HS-27A (cell line): ENCODE measurements around the gene GLB1L2.

ENCODE experiments used
- DNase-seq: peaks from one replicate; pipeline ENCODE4 v3.0.0-alpha.2; 2012; ENCODE audit warnings: low read depth, missing footprints

Gene GLB1L2

GRCh38 chr11:134385774-134386565 lies 54.2 kb downstream of the GLB1L2 start:
- DNase-seq = no peak

GRCh38 chr11:134386945-134387344 lies 55.2 kb downstream of the GLB1L2 start:
- DNase-seq = no peak

DNA sequence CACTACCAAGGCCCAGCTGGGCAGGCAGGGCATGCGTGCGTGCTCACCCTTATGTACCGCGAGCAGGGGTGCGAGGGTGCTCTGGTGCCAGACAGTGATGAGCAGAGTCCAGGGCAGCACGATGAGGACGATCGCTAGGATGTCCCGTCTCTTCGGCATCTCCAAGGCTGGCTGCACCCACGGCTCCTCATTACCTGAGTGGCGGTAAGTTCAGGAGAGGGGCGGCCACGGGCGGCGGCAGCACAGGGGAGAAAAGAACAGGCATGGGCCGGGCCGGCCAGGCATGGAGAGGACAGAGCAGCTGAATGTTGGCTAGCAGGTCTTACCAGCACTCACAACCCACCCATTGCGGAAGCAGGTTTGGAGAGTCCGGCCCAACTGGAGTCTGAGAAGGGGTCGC lies 55.7 kb downstream of the GLB1L2 start:
- DNase-seq = no peak

- no peak for DNase-seq
These were observed 56.8 kb downstream of the GLB1L2 start for GRCh38 chr11:134388590-134388989.

DNA sequence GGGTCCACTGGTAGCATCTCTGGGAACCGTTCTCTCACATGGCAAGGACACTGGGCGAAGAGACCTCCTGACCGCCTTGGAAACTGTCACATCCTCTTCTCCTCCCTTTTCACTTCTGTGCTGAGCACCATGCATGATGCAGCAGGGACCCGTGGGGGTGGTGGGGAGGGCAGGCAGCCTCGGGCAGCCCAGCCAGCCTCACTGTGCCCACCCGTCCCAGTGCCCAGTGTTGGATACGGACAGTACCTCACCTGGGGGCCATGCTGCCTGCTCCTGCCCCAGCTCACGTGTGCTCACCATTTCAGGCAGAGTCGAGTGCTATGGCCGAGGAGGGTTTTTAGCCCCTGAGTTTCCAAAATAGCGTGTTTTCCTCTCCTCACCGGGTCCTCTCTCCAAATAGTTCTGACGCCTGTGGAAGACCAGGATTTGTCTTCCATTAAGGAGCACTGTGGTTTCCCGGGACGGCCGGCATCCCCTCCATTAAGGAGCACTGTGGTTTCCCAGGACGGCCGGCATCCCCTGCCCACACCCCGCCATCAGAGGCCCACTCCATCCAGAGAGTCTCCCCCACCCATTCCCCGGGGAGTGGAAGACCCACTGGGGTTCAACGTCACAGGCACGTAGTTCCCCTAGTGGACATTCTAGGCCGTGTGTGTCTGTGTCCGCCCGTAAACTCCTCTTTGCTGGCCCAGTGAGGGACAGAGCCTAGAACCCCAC lies 57.8 kb downstream of the GLB1L2 start:
- no peak for DNase-seq

DNA sequence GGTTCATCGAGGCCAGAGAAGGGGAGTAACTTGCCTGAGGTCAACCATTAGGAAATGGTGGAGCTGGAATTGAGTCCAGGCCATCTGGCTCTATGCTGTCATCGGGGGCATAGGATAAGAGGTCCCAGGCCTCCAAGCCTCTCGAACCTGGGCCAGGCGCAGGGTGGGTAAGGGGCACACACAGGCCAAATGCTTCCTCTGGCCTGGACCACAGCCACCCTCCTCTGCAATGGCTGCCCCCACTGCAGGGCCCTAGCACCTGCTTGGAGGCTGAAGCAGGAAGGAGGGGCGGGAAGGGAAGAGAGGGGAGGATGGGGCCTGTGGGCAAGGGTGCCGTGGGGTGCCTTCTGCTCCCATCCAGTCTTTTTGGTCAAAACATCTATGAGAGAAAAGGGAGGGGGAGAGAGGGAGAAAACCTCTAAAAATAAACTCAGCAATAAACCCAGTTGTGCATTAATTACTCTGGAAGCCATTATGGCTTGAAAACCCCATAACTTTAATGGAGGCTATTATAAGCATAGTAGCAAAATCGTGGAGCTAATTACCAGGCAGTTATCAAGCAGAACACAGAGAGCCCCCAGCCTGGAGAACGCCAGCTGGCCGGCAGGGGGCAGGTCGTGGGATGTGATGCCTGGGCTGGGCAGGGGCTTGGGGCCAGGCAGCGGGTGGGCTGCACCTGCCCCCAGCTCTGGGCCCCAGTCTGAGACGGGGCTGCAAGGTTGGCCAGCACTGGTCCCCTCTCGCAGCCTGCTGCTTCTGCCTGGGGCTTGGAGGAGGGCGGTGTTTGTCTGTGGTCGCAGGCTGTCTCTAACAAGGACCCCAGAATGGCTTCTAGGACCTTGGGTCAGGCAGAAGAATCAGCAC lies 59.1 kb downstream of the GLB1L2 start:
- no peak for DNase-seq

- no peak for DNase-seq
These were observed 59.9 kb downstream of the GLB1L2 start for GRCh38 chr11:134391656-134392055.

DNA sequence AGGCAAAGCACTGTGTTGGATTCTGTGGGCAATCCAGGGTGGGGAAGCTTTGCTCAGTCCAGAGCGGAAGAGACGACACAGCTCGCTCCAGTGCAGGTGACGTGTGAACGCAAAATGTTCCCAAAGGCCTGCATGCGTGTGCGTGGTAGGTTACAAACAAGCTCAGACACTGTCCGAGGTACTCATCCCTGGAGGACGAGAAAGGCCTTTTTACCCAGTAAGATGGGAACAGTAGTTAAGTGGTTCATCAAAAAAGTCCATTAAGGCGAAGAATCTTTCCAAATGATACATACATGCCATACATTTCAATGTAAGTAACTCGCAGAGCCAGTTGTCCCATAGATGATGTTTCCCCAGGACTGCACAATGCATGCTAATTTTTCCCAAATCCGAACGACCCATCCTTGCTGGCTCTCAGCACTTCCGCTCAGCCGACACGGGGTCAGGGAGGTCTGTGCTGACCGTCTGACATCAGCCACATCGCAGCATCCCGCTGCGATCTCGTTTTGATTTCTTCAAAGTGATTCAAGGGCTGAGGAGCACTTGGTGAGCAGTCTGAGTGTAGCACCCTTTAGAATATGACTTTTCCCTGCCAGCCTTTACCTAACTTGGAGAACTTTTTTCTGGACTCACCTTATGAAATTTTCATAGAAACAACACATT lies 61.3 kb downstream of the GLB1L2 start:
- no peak for DNase-seq

DNA sequence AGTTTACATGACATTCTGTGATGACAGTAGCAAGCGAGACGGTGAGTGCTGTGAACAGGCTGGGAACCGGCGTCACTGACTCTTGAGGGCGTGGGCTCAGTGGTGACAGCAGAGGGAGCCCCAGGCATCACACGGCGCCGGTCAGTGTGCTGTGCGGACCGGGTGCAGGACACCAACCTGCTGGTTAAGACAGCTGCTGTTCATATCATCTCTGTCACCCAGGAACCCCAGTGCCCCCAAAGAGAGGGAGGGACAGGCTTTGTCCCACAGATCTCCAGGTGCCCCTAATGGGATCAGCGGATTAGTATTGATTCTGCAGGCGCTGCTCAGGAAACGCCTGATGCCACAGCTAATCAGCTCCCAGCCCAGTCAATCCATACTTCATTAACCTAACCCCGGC lies 61.9 kb downstream of the GLB1L2 start:
- no peak for DNase-seq

DNA sequence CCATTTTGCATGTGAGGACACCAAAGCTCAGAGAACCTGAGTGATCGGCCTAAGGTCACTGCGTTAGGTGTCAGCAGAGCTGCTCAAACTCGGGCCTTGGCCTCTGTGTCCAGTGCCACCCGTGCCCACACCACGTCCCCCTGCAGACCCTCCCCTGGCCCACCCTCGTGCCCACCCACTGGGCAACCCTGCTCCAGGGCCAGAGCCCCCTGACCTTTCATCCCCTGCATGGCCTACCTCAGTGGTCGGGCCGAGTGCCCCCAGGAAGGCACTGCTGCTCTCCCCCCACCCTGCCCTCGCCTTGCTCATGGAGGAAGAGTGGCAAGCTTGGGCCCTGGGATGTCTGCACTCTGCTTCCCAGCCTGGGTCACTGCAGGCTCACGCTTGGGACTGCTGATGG lies 62.5 kb downstream of the GLB1L2 start:
- no peak for DNase-seq

DNA sequence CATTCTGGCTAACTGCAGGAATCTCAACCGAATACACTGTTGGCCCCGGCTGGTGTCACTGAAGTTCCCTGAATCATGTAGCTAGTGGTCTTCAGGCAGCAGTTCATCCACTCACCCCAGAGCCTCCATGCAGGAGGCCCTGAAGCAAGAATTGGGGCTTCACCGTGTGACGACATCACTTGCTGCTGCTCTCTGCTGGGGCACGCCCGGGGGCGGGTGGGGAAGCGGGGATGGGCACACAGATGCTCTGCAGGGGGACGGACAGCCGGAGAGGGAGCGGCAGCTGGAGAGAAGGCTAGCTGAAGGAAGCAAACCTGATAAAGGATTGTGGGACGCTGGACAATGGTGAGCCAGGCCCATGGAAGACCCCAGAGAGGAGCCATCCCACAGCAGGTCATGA lies 63.2 kb downstream of the GLB1L2 start:
- no peak for DNase-seq

GRCh38 chr11:134397304-134398078 lies 65.7 kb downstream of the GLB1L2 start:
- DNase-seq = no peak

- no peak for DNase-seq
These were observed 66.3 kb downstream of the GLB1L2 start for GRCh38 chr11:134398079-134398444.

DNA sequence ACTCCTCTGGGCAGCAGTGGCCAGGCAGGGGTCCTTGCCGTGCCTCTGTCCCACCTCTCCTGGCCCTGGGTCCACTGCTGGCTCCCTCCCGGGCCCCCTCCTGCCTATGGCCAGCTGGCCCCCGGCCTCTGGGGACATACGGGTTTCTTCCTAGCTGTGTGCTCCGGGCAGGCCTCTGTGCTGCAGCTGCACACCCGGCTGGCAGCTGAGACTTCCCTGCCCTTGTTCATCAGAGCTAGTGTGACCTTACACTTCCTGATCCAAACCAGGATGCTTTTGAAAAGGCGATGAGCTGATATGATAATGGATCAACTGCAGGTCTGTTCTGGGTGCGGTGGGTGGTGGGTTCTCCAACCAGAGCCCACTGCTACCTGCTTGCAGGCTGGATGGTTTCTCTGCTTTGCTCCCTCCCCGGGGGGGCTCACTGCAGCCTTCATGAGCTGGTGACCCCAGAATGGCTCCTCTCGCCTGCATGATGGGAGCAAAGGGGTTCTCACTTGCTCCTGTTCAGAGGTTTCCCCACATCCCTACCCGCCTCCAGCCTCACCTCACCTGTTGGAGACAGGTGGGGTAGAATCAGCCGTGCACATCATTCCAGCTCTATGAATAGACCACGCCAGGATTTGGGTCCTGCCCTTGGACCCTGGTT lies 67.0 kb downstream of the GLB1L2 start:
- DNase-seq = no peak

GRCh38 chr11:134399293-134399654 lies 67.5 kb downstream of the GLB1L2 start:
- no peak for DNase-seq

DNA sequence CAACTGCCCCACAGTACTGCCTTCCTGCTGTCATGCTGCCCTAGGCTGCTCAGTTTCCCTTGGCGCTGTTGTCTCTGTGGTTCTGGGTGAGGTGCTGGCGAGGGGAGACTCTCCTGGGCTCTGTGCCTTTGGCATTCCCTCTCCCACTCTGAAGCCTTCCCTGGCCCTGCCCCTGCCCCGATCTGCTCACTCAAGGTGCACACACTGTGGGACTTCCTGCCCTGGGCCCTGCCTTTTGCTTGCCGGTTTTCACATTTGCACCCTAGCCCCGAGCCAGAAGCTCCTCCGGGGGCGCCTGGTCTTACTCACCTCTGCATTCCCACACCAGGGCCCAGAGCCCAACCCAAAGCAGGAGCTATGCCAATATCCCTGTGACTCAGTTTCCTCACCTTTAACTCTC lies 68.2 kb downstream of the GLB1L2 start:
- DNase-seq = no peak

- DNase-seq = no peak
These were observed 70.3 kb downstream of the GLB1L2 start for GRCh38 chr11:134401825-134402809.

GRCh38 chr11:134402910-134403309 lies 71.1 kb downstream of the GLB1L2 start:
- DNase-seq = no peak

- no peak for DNase-seq
These were observed 73.0 kb downstream of the GLB1L2 start for GRCh38 chr11:134404575-134405341.
